ENCODE results near the gene ZNF701.

GRCh38 chr19:52557231-52557995, 12.7 kb upstream of the ZNF701 start:
- TF ChIP-seq EZH2 (IDR thresholded peaks at IDR 0.05; ENCODE audit: low read depth, unreplicated experiment) (no peak), CTCF (conservative IDR thresholded peaks at IDR 0.05; ENCODE audit: low read depth in 2 of 2) (no peak), POLR2AphosphoS5 (IDR thresholded peaks at IDR 0.05; ENCODE audit: low read depth) (no peak), JUNB (IDR thresholded peaks at IDR 0.05; ENCODE audit: unreplicated experiment) (no peak), CREB1 (CRISPR knock-in tag; IDR thresholded peaks at IDR 0.05; ENCODE audit: low read depth) (no peak), ETS1 (IDR thresholded peaks at IDR 0.05) (no peak)

Data from GM23338 (cell line).